Measurements from ENCODE around the gene POMGNT1.

POMGNT1 gene

GRCh38 chr1:46157916-46158311, 40.3 kb downstream of the POMGNT1 start:
- DNase-seq (ENCODE audit: low read depth in 3 of 3), result no peak

DNA sequence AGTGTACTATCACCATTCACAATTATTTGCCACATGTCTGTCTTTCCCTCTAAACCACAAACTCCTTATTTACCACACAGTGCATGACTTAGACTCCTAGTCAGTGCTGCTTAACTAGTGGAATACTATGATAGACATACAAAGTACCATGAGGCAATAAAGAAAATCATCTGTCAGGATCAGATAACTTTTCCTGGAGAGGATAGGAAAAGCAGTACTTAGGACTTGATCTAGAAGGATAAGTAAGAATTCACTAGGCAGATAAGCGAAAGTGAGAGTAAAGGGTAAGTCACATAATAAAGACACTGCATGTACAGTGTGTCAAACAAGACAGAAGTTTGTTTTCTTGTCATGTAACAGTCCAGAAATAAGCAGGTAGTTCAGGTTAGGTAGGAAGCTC, 44.5 kb downstream of the POMGNT1 start:
- DNase-seq (ENCODE audit: low read depth in 3 of 3), result no peak

GRCh38 chr1:46153228-46153627, 45.0 kb downstream of the POMGNT1 start:
- DNase-seq (ENCODE audit: low read depth in 3 of 3), result no peak

DNA sequence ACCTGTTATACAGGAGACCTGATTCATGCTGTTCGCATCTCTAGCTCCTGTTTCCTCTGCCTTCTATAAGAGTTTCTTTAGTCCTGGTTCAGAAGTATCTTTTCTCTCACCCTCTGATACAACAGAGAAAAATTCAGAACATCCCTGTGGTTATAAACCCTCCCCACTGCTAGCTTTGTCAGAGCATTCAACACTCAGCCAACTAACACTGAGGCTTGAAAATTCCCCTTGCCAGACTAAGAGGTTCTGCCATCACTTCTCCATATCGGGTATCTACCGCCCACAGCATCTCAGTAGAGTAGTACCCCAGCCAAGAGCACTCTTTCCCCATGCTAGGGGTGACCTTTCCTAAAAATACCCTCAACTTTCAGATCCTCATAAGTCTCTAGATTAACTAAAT, 46.2 kb downstream of the POMGNT1 start:
- DNase-seq (ENCODE audit: low read depth in 3 of 3), result no peak

GRCh38 chr1:46150085-46150484, 48.1 kb downstream of the POMGNT1 start:
- no peak for DNase-seq (ENCODE audit: low read depth in 3 of 3)

GRCh38 chr1:46148318-46148717, 49.9 kb downstream of the POMGNT1 start:
- DNase-seq (ENCODE audit: low read depth in 3 of 3), result no peak

Measured in stimulated activated CD4-positive, alpha-beta T cell treated with anti-CD3 and anti-CD28 coated beads, TNF-alpha, amount 100 ng/mL, for 48 hours (primary cell).